H1 (cell line): ENCODE results near the gene CA7. TPM values are rescaled to one million over a fixed set of nuclear protein-coding genes. Genes with fewer than 3 reads are reported as not detected.

ENCODE experiments used
- CHD7 ChIP-seq: fragments of 300-600 bp; sonication (generic); IDR thresholded peaks from 2 replicates; pipeline ENCODE4 v1.7.1; 2012; ENCODE audit warnings: low read length, moderate library complexity, mild to moderate bottlenecking, inconsistent platforms; ENCODE audit not compliant: insufficient replicate concordance
- RFX5 ChIP-seq: IDR thresholded peaks from 2 replicates; pipeline ENCODE4 v1.6.1; 2011; ENCODE audit warnings: low read depth, low read length, improper control_type of control experiment, borderline replicate concordance
- YY1 ChIP-seq: IDR thresholded peaks from 2 replicates; pipeline ENCODE4 v1.6.1; 2011; ENCODE audit warnings: low read depth, mild to moderate bottlenecking, low read length
- polyA plus RNA-seq, 7 experiments: library from polyadenylated mRNA; depleted of rRNA in 3 of 7; stranded (reverse) in 5 of 7; unstranded in 2 of 7; fragments of >200 nt in 5 of 7; fragments of 200-250 nt in 2 of 7; gene quantifications; 1 replicate in 5 of 7; 2 replicates in 1 of 7; 4 replicates in 1 of 7; pipeline versions ENCODE4 v1.2.1 to v1.2.3, GENCODE V29; 2011 to 2013; ENCODE audit warnings: missing spikeins in 2 of 7, mixed read lengths in 2 of 7
- total RNA-seq: library from RNA; stranded (reverse); fragmentation: NEBNext Ultra II Directional; extraction: Animal tissue kit (Norgen Biotek cat#: 25700); gene quantifications from 2 replicates; pipeline ENCODE4 v1.2.1, GENCODE V29; 2021

The CA7 gene
- total and polyA plus RNA-seq, 2 of the 8 experiments (the other 6 are each of a cell fraction or from before 2014, with no cell fraction given): 1.7 to 2.7 TPM

GRCh38 chr16:66844342-66845079 lies at the start of gene CA7 (continued):
- TF ChIP-seq RFX5: no peak
- TF ChIP-seq YY1: no peak
- TF ChIP-seq CHD7: no peak
